ENCODE results near the gene DSTYK. TPM values are rescaled to one million over a fixed set of nuclear protein-coding genes. Genes with fewer than 3 reads are reported as not detected.

DSTYK gene
- total RNA-seq, 1 donor from 2014 or later = 12.6 TPM

DNA sequence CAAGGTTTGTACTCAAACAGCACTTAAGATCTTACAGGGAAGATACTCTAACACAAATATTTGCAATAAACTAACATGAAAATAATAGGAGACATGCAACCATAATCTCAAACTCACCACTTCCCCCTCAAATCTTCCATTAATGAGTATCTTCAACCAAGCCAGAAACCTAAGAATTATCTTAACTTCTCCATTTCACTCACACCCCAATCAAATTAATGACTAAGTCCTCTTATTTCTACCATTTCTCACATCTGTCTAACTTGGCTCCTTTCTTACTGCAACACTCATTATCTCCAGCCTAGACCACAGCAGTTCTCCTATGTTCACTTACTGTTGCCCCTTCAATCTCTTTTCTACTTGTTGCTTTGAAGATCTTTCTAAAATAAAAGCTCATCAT lies 100.1 kb downstream of the DSTYK start:
- Mint-ChIP-seq H3K4me3 (ENCODE audit: unreplicated experiment) (no peak overlapping the region), H3K27me3 (ENCODE audit: low read depth) (no peaks in the 10 kb centered on the region), H3K36me3 (ENCODE audit: low read depth) (peaks cover 9% of the 10 kb centered on the region), H3K4me1 (ENCODE audit: low read depth) (no peaks in the 10 kb centered on the region), H3K9me3 (ENCODE audit: low read depth) (no peaks in the 10 kb centered on the region), H3K27ac (ENCODE audit: unreplicated experiment) (no peak overlapping the region)
- DNase-seq (ENCODE audit: low spot score) = no peak
- TF ChIP-seq, protein P1, sequence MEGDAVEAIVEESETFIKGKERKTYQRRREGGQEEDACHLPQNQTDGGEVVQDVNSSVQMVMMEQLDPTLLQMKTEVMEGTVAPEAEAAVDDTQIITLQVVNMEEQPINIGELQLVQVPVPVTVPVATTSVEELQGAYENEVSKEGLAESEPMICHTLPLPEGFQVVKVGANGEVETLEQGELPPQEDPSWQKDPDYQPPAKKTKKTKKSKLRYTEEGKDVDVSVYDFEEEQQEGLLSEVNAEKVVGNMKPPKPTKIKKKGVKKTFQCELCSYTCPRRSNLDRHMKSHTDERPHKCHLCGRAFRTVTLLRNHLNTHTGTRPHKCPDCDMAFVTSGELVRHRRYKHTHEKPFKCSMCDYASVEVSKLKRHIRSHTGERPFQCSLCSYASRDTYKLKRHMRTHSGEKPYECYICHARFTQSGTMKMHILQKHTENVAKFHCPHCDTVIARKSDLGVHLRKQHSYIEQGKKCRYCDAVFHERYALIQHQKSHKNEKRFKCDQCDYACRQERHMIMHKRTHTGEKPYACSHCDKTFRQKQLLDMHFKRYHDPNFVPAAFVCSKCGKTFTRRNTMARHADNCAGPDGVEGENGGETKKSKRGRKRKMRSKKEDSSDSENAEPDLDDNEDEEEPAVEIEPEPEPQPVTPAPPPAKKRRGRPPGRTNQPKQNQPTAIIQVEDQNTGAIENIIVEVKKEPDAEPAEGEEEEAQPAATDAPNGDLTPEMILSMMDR (IDR thresholded peaks at IDR 0.05) = no peak

DNA sequence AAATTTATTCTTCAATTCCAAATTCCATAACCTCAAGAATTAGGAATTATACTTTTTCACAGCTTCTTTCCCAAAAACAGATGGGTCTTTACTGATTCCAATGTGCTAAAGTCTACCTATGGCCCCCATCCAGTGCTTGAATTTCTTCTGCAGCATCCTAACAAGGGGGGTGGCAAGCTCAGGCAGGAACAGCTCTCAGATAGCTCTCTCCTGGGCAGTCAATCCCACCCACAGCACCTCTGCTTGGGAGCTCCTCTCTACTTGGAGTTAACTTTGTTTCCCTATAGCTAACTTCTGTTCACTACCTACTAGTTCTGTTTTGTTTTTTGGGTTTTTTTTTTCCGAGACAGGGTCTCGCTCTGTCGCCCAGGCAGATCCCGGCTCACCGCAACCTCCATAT lies 101.8 kb downstream of the DSTYK start:
- H3K27me3 Mint-ChIP-seq (ENCODE audit: low read depth) = no peaks in the 10 kb centered on the region
- DNase-seq (ENCODE audit: low spot score) = no peak
- H3K36me3 Mint-ChIP-seq (ENCODE audit: low read depth) = peaks cover 19% of the 10 kb centered on the region
- TF ChIP-seq, protein P1 (IDR thresholded peaks at IDR 0.05) = no peak
- no peaks in the 10 kb centered on the region for H3K4me1 Mint-ChIP-seq (ENCODE audit: low read depth)
- H3K9me3 Mint-ChIP-seq (ENCODE audit: low read depth) = no peaks in the 10 kb centered on the region
- H3K4me3 Mint-ChIP-seq (ENCODE audit: unreplicated experiment) = no peak overlapping the region
- H3K27ac Mint-ChIP-seq (ENCODE audit: unreplicated experiment) = no peak overlapping the region

- no peak overlapping the region for H3K27ac Mint-ChIP-seq (ENCODE audit: unreplicated experiment)
- peaks cover 21% of the 10 kb centered on the region for H3K36me3 Mint-ChIP-seq (ENCODE audit: low read depth)
- no peak for DNase-seq (ENCODE audit: low spot score)
- no peaks in the 10 kb centered on the region for H3K9me3 Mint-ChIP-seq (ENCODE audit: low read depth)
- H3K4me1 Mint-ChIP-seq (ENCODE audit: low read depth) = no peaks in the 10 kb centered on the region
- no peak overlapping the region for H3K4me3 Mint-ChIP-seq (ENCODE audit: unreplicated experiment)
- H3K27me3 Mint-ChIP-seq (ENCODE audit: low read depth) = no peaks in the 10 kb centered on the region
- TF ChIP-seq, protein P1 (IDR thresholded peaks at IDR 0.05) = no peak
Observed at GRCh38 chr1:205109269-205109668, 102.2 kb downstream of the DSTYK start.

DNA sequence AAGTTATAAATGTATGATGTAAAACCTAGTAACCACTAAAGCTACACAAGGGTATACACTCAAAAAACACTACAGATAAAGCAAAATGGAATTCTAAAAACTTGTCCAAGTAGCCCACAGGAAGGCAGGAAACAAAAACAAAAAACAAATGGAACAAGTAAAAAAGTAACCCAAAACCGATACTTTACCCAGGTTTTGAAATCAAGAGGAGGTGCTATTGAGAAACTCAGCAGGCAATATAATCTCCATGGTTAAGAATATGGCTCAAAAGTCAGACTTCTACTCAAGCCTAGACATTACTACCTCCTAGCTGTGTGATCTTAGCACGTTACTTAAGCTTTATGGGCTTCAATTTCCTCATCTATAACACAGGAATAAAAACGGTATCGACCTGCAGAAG lies 103.0 kb downstream of the DSTYK start:
- Mint-ChIP-seq H3K27me3 (ENCODE audit: low read depth) (no peaks in the 10 kb centered on the region), H3K4me3 (ENCODE audit: unreplicated experiment) (no peak overlapping the region), H3K4me1 (ENCODE audit: low read depth) (no peaks in the 10 kb centered on the region), H3K27ac (ENCODE audit: unreplicated experiment) (no peak overlapping the region), H3K36me3 (ENCODE audit: low read depth) (peaks cover 27% of the 10 kb centered on the region), H3K9me3 (ENCODE audit: low read depth) (no peaks in the 10 kb centered on the region)
- no peak for DNase-seq (ENCODE audit: low spot score)
- TF ChIP-seq, protein P1 (IDR thresholded peaks at IDR 0.05) = no peak

GRCh38 chr1:205107327-205107726 lies 104.2 kb downstream of the DSTYK start:
- Mint-ChIP-seq H3K27me3 (ENCODE audit: low read depth) (no peaks in the 10 kb centered on the region), H3K27ac (ENCODE audit: unreplicated experiment) (no peak overlapping the region), H3K9me3 (ENCODE audit: low read depth) (no peaks in the 10 kb centered on the region), H3K4me1 (ENCODE audit: low read depth) (no peaks in the 10 kb centered on the region), H3K36me3 (ENCODE audit: low read depth) (peaks cover 29% of the 10 kb centered on the region), H3K4me3 (ENCODE audit: unreplicated experiment) (no peak overlapping the region)
- no peak for DNase-seq (ENCODE audit: low spot score)
- TF ChIP-seq, protein P1 (IDR thresholded peaks at IDR 0.05) = no peak

All from chondrocyte (in vitro differentiated cells).